Activated CD4-positive, alpha-beta T cell treated with anti-CD3 and anti-CD28 coated beads, Interleukin-10, Interleukin-2, amounts not matched to agents 100 ng/mL and 50 ng/mL, durations not matched to agents 16 hours and 8 hours (primary cell): Measurements from ENCODE around the gene RAB43.
A peak's percentile ranks its signal among the peaks of the same experiment; 100 is the strongest.

Experiments
- DNase-seq: peaks from one replicate; pipeline ENCODE4 v3.0.0-alpha.2; 2020

Gene RAB43

DNA sequence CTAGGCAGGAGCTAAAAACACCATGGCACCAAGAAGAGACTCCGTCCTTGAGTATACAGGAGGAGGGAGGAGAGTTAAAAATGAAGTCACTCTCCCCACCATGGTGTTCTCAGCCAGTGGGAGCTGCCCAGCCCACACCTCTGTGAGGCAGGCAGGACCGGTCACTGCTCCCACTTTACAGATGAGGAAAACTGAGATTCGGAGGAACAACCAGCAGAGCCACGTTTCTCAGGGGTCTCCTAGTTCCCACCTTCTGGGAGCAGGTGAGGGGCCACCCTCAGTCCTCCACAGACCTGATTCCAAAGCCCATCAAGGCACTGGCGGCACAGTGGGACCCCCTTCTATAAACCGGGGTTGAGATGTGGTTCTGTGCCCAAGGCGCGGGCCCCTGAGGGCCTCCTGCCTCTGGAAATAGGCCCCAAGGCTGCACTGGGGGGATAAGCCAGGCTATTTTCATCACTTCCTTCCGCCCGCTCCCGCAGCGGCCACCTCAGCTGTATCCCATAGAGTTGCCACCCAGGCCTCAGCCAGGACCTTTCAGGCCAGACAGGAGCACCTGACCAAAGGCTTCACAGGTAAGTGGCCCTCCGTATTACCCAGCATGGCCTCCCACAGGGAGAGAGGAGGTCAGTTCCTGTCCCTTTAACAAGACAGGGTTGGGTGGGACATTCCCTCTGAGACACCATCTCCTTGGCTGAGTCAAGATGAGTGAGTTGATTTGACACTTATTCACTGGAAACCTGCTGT is 61.2 kb downstream of the RAB43 start, which contains the start of gene GP9:
GP9 (plus strand) TSS at position 504 of the 747 bp plus-strand sequence. CDS start 961 bp downstream, outside the sequence.
- DNase-seq = no peak

GRCh38 chr3:129059311-129059958 is 62.2 kb downstream of the RAB43 start:
- DNase-seq = no peak

GRCh38 chr3:129058441-129059200 is 63.0 kb downstream of the RAB43 start:
- DNase-seq = peak; percentile 27

DNA sequence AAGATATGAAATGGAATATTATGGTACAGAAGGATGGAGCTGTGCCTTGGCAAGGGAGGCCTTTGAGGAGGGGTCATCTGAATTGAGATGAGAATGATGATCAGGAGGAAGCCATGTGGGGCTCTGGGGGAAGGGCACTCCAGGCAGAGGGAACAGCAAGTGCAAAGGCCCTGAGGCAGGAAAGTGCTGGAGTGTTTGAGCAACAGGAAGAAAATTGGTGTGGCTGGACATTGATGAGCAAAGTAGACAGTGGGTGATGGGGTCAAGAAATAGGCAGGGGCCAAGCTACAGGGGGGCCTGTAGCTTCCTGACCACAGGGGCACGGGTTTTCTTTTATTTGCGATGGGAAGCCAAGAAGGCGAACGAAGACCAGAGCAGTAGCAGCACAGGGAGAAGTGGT is 64.4 kb downstream of the RAB43 start:
- no peak for DNase-seq

DNA sequence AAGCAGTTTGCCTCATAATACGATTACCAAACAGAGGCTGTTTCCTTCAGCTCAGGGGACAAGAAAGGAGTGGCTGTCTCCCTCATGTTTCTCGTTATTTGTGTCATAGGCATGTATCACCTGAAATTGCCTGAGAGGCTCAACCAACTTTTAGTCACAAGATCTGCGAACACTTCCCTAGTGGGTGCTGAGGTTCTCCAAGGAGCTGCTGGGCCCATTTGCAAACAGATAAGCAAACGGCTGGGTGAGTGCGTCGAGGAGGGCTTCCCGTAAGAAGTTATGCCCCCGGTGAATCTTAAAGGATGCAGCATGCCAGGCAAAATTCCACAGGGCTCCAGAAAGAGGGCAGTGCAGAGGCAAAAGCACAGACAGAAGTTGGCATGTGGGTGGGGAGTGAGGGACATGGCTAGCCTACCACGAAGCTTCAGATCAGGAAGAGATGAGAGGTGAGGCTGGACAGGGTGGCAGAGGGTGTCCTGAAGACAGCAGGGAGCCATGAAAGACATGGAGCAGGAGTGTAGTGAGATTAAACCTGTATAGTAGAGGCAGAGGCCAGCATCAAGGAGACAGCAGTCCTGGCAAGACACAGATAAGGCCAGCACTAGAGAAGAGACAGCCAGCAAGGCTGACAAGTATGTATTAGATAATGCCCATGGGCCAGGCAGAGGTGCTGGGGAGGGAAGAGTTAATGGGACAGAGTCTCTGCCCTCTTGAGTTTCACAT is 65.0 kb downstream of the RAB43 start:
- no peak for DNase-seq

- no peak for DNase-seq
Observed at GRCh38 chr3:129054605-129055104, 66.9 kb downstream of the RAB43 start.

- DNase-seq = no peak
Observed at GRCh38 chr3:129052675-129053074, 68.9 kb downstream of the RAB43 start.

DNA sequence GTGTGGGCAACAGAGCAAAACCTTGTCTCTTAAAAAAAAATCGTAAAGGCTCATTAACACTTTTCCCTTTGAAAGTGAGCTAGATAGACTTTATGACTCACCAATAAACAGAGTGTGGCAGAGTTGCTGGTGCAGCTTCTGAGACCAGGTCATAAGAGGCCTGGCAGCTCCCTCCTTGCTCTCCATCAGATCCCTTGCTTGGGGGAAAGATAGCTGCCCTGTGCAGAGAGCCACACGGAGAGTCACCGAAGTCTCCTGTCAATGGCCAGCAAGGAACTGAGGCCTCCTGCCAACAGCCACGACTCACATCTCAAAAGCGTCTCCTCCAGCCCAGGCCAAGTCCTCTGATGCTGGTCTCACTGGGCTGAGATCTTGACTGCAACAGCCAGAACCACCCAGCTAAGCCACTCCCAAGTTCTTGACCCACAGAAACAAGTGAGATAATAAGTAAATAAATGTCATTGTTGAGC is 69.7 kb downstream of the RAB43 start:
- DNase-seq = no peak

DNA sequence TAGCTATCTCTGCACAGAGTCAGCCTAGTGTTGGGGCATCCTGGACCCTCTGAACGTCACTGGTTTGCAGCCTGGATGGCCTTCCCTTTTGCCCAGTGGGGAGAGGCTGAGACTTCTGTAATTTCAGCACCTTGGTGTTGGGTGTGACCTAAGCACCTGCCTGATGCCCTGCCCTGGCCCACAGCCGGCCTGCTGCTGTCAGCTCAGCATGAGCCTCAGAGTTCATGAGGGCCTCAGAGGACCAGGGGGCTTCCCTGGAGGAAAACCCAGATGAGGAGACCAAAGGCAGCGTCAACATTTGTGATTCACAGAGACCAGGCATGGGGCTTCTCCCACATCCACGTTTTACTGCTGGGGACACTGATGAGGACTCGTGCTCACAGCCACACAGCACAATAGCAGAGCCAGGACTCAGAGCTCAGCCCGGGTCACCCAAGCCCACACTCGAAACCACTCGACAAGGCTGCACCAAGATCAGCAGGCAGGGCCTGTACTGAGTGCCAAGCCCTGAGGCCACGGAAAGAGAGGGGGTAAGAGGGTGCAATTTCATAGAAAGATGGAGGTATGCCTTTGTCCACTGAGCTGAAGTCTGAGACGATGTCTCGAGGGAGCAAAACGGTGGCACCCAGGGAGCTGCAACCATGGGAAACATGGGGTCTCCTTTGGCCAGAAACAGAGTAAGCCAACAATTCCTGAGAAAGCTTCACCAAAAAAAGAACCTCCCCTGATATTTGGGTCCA is 70.9 kb downstream of the RAB43 start:
- no peak for DNase-seq

GRCh38 chr3:129047553-129047839 is 74.1 kb downstream of the RAB43 start:
- DNase-seq = no peak

- DNase-seq = no peak
Observed at GRCh38 chr3:129046732-129047552, 74.7 kb downstream of the RAB43 start.

GRCh38 chr3:129046037-129046731 is 75.4 kb downstream of the RAB43 start:
- DNase-seq = no peak

DNA sequence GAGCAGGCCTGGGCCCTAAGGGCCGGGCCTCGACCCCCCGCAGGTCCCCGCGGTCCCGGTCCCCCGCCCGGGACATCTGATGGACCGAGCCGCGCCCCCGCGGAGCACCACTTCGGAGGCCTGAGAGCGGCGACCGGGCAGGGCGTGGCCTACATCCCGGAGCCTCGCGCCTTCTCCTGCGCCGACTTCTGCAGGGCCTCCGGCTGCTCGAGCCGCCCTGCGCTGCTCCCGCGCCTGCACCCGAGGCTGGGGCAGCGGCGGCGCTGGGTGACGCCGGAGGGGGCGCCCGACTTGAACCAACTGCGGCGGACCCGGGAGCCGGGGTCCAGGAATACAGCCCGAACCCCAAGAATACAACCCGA is 75.9 kb downstream of the RAB43 start:
- DNase-seq = peak; percentile 32

- DNase-seq = no peak
Observed at GRCh38 chr3:129040579-129041300, 80.9 kb downstream of the RAB43 start.

GRCh38 chr3:129040039-129040336 is 81.6 kb downstream of the RAB43 start:
- DNase-seq = no peak

DNA sequence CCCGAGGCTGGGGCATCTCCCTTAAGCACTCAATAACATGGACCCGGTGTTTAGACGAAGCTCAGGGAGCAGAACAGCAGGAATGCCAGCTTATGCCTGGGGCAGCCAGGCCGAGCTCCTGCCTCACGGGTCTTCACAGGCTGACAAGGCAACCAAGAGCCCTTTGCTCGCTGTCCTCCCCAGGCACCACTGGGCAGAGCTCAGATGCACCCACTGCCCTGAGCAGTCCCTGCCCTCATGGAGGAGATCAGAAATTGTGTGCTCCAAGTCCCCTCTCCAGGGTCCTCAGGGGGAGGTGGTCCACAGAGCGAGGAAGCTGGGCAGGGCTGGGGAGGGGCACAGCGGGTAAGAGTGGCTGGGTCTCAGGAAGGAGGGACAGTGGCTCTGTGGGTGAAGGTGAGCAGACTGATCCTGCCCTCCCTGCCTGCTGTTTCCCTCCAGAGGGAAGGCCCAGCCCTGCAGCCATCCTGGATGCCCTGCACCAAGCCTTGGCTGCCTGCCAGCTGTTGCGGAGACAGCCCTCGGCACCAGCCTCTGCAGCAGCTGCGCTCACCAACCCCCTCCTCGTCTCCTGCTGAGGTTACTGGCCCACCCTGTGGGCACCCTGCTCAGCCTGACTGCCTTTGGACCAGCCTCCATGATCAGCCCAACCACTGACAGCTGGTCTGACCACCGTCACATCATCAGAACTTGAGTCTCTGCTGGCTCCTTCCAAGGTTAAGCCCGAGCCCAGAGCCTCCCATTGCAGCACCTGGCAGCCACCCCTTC is 82.1 kb downstream of the RAB43 start:
- no peak for DNase-seq

- DNase-seq = no peak
Observed at GRCh38 chr3:129038121-129038855, 83.3 kb downstream of the RAB43 start.
